UCSD-AML1 (cell line): ENCODE measurements around the gene TCF3.
A peak's percentile ranks its signal among the peaks of the same experiment; 100 is the strongest.
"Not testable (repeated sequence)": the region's sequence is repeated elsewhere in the genome, so short reads cannot be mapped to it uniquely, and the experiment has no call there.

Source experiments
- DNase-seq: peaks from one replicate; lab custom pipeline; 2025; ENCODE audit not compliant: unreplicated experiment; lab: John Stamatoyannopoulos, UW

TCF3 gene

GRCh38 chr19:1652471-1653299, at the start of gene TCF3:
TSS of gene TCF3 (minus strand) at chr19:1652615. CDS start at chr19:1650248, 2,367 bp downstream.
- DNase-seq, result peak; percentile 99

- no peak for DNase-seq
Measured at GRCh38 chr19:1700733-1701663, 48.6 kb upstream of the TCF3 start.

GRCh38 chr19:1699998-1700732, 47.8 kb upstream of the TCF3 start:
- DNase-seq, result no peak

- DNase-seq, result no peak
Measured at GRCh38 chr19:1699386-1699785, 47.0 kb upstream of the TCF3 start.

GRCh38 chr19:1698636-1699035, 46.2 kb upstream of the TCF3 start:
- no peak for DNase-seq

- not testable (repeated sequence) for DNase-seq
Measured at GRCh38 chr19:1695481-1695880, 43.1 kb upstream of the TCF3 start.

- DNase-seq, result no peak
Measured at GRCh38 chr19:1691589-1692290, 39.3 kb upstream of the TCF3 start.

GRCh38 chr19:1690699-1691307, 38.4 kb upstream of the TCF3 start:
- peak; percentile 22 for DNase-seq

- DNase-seq, result not testable (repeated sequence)
Measured at GRCh38 chr19:1685785-1686184, 33.4 kb upstream of the TCF3 start.

GRCh38 chr19:1685046-1685445, 32.6 kb upstream of the TCF3 start:
- no peak for DNase-seq

GRCh38 chr19:1684573-1684912, 32.1 kb upstream of the TCF3 start:
- DNase-seq, result no peak

- no peak for DNase-seq
Measured at GRCh38 chr19:1683869-1684572, 31.6 kb upstream of the TCF3 start.

GRCh38 chr19:1680976-1681375, 28.6 kb upstream of the TCF3 start:
- no peak for DNase-seq

- no peak for DNase-seq
Measured at GRCh38 chr19:1678073-1678472, 25.7 kb upstream of the TCF3 start.

GRCh38 chr19:1676351-1677266, 24.2 kb upstream of the TCF3 start:
- no peak for DNase-seq

- no peak for DNase-seq
Measured at GRCh38 chr19:1675633-1676350, 23.4 kb upstream of the TCF3 start.

GRCh38 chr19:1674293-1674679, 21.9 kb upstream of the TCF3 start:
- DNase-seq, result no peak
